B cell (primary cell): ENCODE measurements around the gene DISP2. TPM values are rescaled to one million over a fixed set of nuclear protein-coding genes. Genes with fewer than 3 reads are reported as not detected.
A peak's percentile ranks its signal among the peaks of the same experiment; 100 is the strongest.

Experiments
- ATAC-seq: fragments of 200-7000 bp; cut with Tn5 transposase; one replicate; pipeline ENCODE4 v1.10.0; 2021; ENCODE audit warnings: low read depth, mild to moderate bottlenecking, moderate number of reproducible peaks, moderate library complexity
- CTCF ChIA-PET: fragments of 350-600 bp; sonication (Branson Sonifier 250); formaldehyde crosslinking; loops from one replicate; lab custom pipeline; 2021; ENCODE audit warnings: antibody characterized with exemption, inconsistent platforms; lab: Charles Lee
- POLR2A ChIA-PET: fragments of 350-600 bp; sonication (Branson Sonifier 250); formaldehyde crosslinking; loops from one replicate; lab custom pipeline; 2021; ENCODE audit warnings: antibody characterized with exemption; lab: Charles Lee
- DNase-seq: peaks from one replicate; pipeline ENCODE4 v3.0.0; 2013
- H2AFZ ChIP-seq: 2 replicates; pipeline ENCODE4 v1.6.1; 2012; ENCODE audit warnings: mild to moderate bottlenecking, low read depth, low read length; ENCODE audit not compliant: insufficient read depth, poor library complexity, severe bottlenecking
- H3K27ac ChIP-seq, 2 donors: 1 replicate in 1 of 2; 2 replicates in 1 of 2; pipeline ENCODE4 v1.5.1; 2012 to 2013; ENCODE audit warnings: low read length in 2 of 2, mild to moderate bottlenecking in 2 of 2, moderate library complexity in 1 of 2
- H3K27me3 ChIP-seq, 4 experiments: fragments of 200-600 bp in 1 of 4; sonication (generic) in 1 of 4; replicated peaks in 1 of 4; 1 replicate in 2 of 4; 2 replicates in 2 of 4; pipeline versions ENCODE4 v1.6.1 to v1.7.0; 2013 to 2016; ENCODE audit warnings: low read length in 3 of 4, mild to moderate bottlenecking in 2 of 4, mixed read lengths in 1 of 4, moderate library complexity in 1 of 4; ENCODE audit not compliant: insufficient read depth in 4 of 4, control insufficient read depth in 3 of 4; ENCODE audit errors: control extremely low read depth in 1 of 4
- H3K36me3 ChIP-seq, 2 experiments: replicated peaks in 1 of 2; 1 replicate in 1 of 2; 2 replicates in 1 of 2; pipeline versions ENCODE4 v1.6.1 to v1.7.1; 2013; ENCODE audit warnings: low read length in 1 of 2; ENCODE audit not compliant: insufficient read depth in 2 of 2, control insufficient read depth in 1 of 2; ENCODE audit errors: control extremely low read depth in 1 of 2, extremely low read depth in 1 of 2
- H3K4me1 ChIP-seq, 2 donors: fragments of 200-600 bp in 1 of 2; sonication (generic) in 1 of 2; 1 replicate in 1 of 2; 2 replicates in 1 of 2; pipeline versions ENCODE4 v1.5.1 to v1.6.1; 2013 to 2017; ENCODE audit warnings: low read length in 2 of 2; ENCODE audit not compliant: control insufficient read depth in 2 of 2, insufficient read depth in 2 of 2
- H3K4me2 ChIP-seq: replicated peaks from 2 replicates; pipeline ENCODE3; 2012; ENCODE audit warnings: mild to moderate bottlenecking, low read depth, low read length; ENCODE audit not compliant: poor library complexity, severe bottlenecking
- H3K4me3 ChIP-seq, 5 experiments: fragments of 200-600 bp in 1 of 5; sonication (generic) in 1 of 5; 1 replicate in 3 of 5; 2 replicates in 2 of 5; pipeline versions ENCODE4 v1.5.1 to v1.7.0; 2011 to 2016; ENCODE audit warnings: low read length in 4 of 5, mild to moderate bottlenecking in 4 of 5, low read depth in 2 of 5, control low read depth in 1 of 5, moderate library complexity in 1 of 5; ENCODE audit not compliant: insufficient read depth in 1 of 5; ENCODE audit errors: control extremely low read depth in 1 of 5, extremely low read depth in 1 of 5
- H3K79me2 ChIP-seq: fragments of 200-600 bp; sonication (generic); one replicate; pipeline ENCODE4 v1.6.0; 2016; ENCODE audit warnings: low read length; ENCODE audit not compliant: control insufficient read depth, insufficient read depth
- H3K9ac ChIP-seq: fragments of 200-600 bp; sonication (generic); 2 replicates; pipeline ENCODE4 v1.6.1; 2017; ENCODE audit warnings: mild to moderate bottlenecking, low read length, moderate library complexity
- H3K9me3 ChIP-seq, 3 donors: one replicate each; pipeline versions ENCODE4 v1.6.1 to v1.7.1; 2013; ENCODE audit warnings: low read length in 2 of 3; ENCODE audit not compliant: control insufficient read depth in 2 of 3, insufficient read depth in 1 of 3; ENCODE audit errors: control extremely low read depth in 1 of 3
- H4K20me1 ChIP-seq: 2 replicates; pipeline ENCODE4 v1.6.0; 2012; ENCODE audit warnings: mild to moderate bottlenecking, low read length; ENCODE audit not compliant: insufficient read depth, control insufficient read depth, poor library complexity, severe bottlenecking
- H3K27ac Mint-ChIP-seq: one replicate; pipeline ENCODE4 v1.8.0; 2021; ENCODE audit warnings: mixed read lengths
- H3K27me3 Mint-ChIP-seq: one replicate; pipeline ENCODE4 v1.8.0; 2021; ENCODE audit warnings: mixed read lengths
- H3K4me1 Mint-ChIP-seq: one replicate; pipeline ENCODE4 v1.8.0; 2021; ENCODE audit warnings: mixed read lengths
- H3K4me3 Mint-ChIP-seq: one replicate; pipeline ENCODE4 v1.8.0; 2021; ENCODE audit warnings: mixed read lengths
- H3K9me3 Mint-ChIP-seq: one replicate; pipeline ENCODE4 v1.8.0; 2022; ENCODE audit warnings: mixed read lengths; ENCODE audit not compliant: insufficient read depth
- EZH2 ChIP-seq: IDR thresholded peaks from 2 replicates; pipeline ENCODE4 v1.6.1; 2012; ENCODE audit warnings: borderline replicate concordance, low read depth, mild to moderate bottlenecking, moderate library complexity, low read length; ENCODE audit not compliant: insufficient read depth, poor library complexity, severe bottlenecking
- WGBS: methylation state at CpG from one replicate; pipeline ENCODE4 v1.1.5; 2013; ENCODE audit warnings: missing lambda C conversion rate; ENCODE audit not compliant: insufficient coverage; 5-methylcytosine and 5-hydroxymethylcytosine counted together
- intact Hi-C: fragments of 100-400 bp; cut with micrococcal nuclease; formaldehyde crosslinking; loops from one replicate; pipeline ENCODE4 v1.10.0; 2022
- polyA plus RNA-seq: library from polyadenylated mRNA; depleted of rRNA; stranded (reverse); fragments of >200 nt; gene quantifications from 2 replicates; pipeline ENCODE4 v1.2.3, GENCODE V29; 2012
- total RNA-seq, 2 donors: library from RNA; stranded (reverse); fragments of 120-200 nt in 1 of 2; gene quantifications; 1 replicate in 1 of 2; 2 replicates in 1 of 2; pipeline versions ENCODE4 v1.2.3 to v1.2.4, GENCODE V29; 2013 to 2022
- TF ChIP-seq, protein P1 (sequence below): fragments of 200-600 bp; IDR thresholded peaks from one replicate; pipeline ENCODE4 v1.8.0; 2022; ENCODE audit warnings: antibody characterized with exemption, mild to moderate bottlenecking

DISP2 gene
- total and polyA plus RNA-seq, 2 donors (not counting 1 experiment from before 2014, with no cell fraction given) = 0.13 to 0.71 TPM

DNA sequence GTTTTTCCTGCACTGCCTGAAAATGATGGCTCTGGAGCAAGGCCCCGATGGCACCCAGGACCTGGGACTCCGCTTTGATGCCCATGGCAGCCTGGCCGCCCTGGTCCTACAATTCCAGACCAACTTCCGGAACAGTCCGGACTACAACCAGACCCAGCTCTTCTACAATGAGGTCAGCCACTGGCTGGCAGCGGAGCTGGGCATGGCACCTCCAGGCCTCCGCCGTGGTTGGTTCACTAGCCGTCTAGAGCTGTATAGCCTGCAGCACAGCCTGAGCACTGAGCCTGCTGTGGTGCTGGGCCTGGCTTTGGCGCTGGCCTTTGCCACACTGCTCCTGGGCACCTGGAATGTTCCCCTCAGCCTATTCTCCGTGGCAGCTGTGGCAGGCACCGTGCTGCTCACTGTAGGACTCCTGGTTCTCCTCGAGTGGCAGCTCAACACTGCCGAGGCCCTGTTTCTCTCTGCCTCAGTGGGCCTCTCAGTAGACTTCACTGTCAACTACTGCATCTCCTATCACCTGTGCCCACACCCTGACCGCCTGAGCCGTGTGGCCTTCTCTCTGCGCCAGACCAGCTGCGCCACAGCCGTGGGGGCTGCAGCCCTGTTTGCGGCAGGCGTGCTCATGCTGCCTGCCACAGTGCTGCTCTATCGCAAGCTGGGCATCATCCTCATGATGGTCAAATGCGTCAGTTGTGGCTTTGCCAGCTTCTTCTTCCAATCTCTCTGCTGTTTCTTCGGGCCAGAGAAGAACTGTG is 10.9 kb downstream of the DISP2 start:
- intact Hi-C loops = loop anchor here (1.0 kb wide), 6 partner anchors 11 to 53 kb away; partner anchors contain the start of genes DISP2, INAFM2, IVD and KNSTRN
- H3K27ac Mint-ChIP-seq = peak overlapping the region; percentile 50
- WGBS = 97% methylated on average over 24 of the region's 24 CpGs

More for the DNA sequence above, 10.9 kb downstream of the DISP2 start:
- Histone ChIP-seq H3K4me3 (no peak overlapping the region), H2AFZ (peak overlapping the region; percentile 95), H3K27me3 (no peaks in the 10 kb centered on the region), H3K4me1 (peaks cover 14 to 26% of the 10 kb centered on the region in 2 donors), H3K36me3 (no peaks in the 10 kb centered on the region), H3K9ac (no peak overlapping the region), H3K9me3 (no peaks in the 10 kb centered on the region), H3K27ac (no peak overlapping the region), H3K79me2 (peaks cover 28% of the 10 kb centered on the region), H3K4me2 (peak overlapping the region; percentile 93), H4K20me1 (peaks cover 19% of the 10 kb centered on the region)
- Mint-ChIP-seq H3K9me3 (no peaks in the 10 kb centered on the region), H3K4me1 (peaks cover 22% of the 10 kb centered on the region), H3K4me3 (peak overlapping the region; percentile 74), H3K27me3 (no peaks in the 10 kb centered on the region)
- ChIA-PET CTCF (interaction anchor here (0.6 to 6.4 kb wide), 16 partner anchors 10 to 1004 kb away, joined by 3 to 56 read pairs (median 4); partner anchors contain the start of genes BAHD1, DISP2, IVD and PLCB2), POLR2A (interaction anchor here (0.5 to 0.7 kb wide), 2 partner anchors 11 to 292 kb away, joined by 3 to 7 read pairs; partner anchors contain the start of gene DISP2)
- TF ChIP-seq EZH2 = no peak
- TF ChIP-seq, protein P1, sequence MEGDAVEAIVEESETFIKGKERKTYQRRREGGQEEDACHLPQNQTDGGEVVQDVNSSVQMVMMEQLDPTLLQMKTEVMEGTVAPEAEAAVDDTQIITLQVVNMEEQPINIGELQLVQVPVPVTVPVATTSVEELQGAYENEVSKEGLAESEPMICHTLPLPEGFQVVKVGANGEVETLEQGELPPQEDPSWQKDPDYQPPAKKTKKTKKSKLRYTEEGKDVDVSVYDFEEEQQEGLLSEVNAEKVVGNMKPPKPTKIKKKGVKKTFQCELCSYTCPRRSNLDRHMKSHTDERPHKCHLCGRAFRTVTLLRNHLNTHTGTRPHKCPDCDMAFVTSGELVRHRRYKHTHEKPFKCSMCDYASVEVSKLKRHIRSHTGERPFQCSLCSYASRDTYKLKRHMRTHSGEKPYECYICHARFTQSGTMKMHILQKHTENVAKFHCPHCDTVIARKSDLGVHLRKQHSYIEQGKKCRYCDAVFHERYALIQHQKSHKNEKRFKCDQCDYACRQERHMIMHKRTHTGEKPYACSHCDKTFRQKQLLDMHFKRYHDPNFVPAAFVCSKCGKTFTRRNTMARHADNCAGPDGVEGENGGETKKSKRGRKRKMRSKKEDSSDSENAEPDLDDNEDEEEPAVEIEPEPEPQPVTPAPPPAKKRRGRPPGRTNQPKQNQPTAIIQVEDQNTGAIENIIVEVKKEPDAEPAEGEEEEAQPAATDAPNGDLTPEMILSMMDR = no peak
- DNase-seq = peak; percentile 34
- no peak for ATAC-seq
